Upper lobe of right lung (tissue), 1 donor: ENCODE measurements around the gene ESPN. TPM values are rescaled to one million over a fixed set of nuclear protein-coding genes. Genes with fewer than 3 reads are reported as not detected.

Experiments used
- ATAC-seq: fragments of 200-7000 bp; cut with Tn5 transposase; one replicate; pipeline ENCODE4 v1.9.1; 2020; ENCODE audit warnings: mild to moderate bottlenecking, moderate library complexity
- DNase-seq: peaks from one replicate; pipeline ENCODE4 v3.0.0-alpha.2; 2020
- H3K27ac ChIP-seq: fragments of 200-600 bp; one replicate; pipeline ENCODE4 v1.8.0; 2022
- H3K27me3 ChIP-seq: fragments of 200-600 bp; one replicate; pipeline ENCODE4 v1.8.0; 2022; ENCODE audit warnings: mild to moderate bottlenecking
- H3K36me3 ChIP-seq: fragments of 200-600 bp; one replicate; pipeline ENCODE4 v1.8.0; 2022
- H3K4me1 ChIP-seq: fragments of 200-600 bp; one replicate; pipeline ENCODE4 v1.8.0; 2022
- H3K4me3 ChIP-seq: fragments of 200-600 bp; one replicate; pipeline ENCODE4 v1.8.0; 2022; ENCODE audit warnings: mild to moderate bottlenecking
- H3K9me3 ChIP-seq: fragments of 200-600 bp; one replicate; pipeline ENCODE4 v1.8.0; 2022
- intact Hi-C: fragments of 100-400 bp; cut with DNase I; formaldehyde crosslinking; loops from one replicate; pipeline ENCODE4 v1.11.0; 2022
- total RNA-seq: library from RNA; stranded (reverse); fragmentation: NEBNext Ultra II Directional; extraction: Animal tissue kit (Norgen Biotek cat#: 25700); gene quantifications from one replicate; pipeline ENCODE4 v1.2.1, GENCODE V29; 2021
- TF ChIP-seq, protein P1 (sequence below): fragments of 200-600 bp; IDR thresholded peaks from one replicate; pipeline ENCODE4 v1.8.0; 2022; ENCODE audit warnings: antibody characterized with exemption
- donor health status: DM: no; HTN: yes; CAD: no; lungs with severe emphysema.

The ESPN gene
- total RNA-seq, 1 donor from 2014 or later = 4.3 TPM

DNA sequence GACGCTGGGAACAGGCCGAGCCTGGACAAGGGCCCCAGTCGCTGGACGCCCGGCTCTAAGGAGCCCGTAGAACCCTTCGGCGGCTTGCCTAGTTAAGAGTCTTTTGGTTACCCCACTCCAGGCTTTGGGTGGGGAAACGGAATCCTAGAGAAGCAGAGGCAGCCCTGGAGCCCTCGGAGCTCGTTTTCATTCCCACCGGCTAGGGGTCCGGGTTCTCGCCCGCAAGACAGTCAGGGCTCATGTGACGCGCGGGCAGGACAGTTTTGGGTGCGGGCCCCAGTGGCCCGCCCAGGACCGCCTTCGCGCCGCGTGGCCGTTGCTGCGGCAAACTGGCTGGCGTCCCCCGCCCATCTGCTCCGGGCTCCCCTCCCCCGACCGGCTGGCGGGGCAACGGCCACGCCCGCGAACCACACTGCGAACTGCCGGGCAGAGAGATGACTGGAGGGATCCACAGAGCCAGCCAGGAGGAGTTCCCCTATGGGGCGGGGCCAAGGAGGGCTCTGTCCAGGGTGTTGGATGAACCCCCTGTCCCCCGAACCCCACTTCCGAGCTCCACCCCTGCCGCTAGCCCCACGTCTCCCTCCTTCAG lies 4.0 kb upstream of the ESPN start:
- TF ChIP-seq, protein P1, sequence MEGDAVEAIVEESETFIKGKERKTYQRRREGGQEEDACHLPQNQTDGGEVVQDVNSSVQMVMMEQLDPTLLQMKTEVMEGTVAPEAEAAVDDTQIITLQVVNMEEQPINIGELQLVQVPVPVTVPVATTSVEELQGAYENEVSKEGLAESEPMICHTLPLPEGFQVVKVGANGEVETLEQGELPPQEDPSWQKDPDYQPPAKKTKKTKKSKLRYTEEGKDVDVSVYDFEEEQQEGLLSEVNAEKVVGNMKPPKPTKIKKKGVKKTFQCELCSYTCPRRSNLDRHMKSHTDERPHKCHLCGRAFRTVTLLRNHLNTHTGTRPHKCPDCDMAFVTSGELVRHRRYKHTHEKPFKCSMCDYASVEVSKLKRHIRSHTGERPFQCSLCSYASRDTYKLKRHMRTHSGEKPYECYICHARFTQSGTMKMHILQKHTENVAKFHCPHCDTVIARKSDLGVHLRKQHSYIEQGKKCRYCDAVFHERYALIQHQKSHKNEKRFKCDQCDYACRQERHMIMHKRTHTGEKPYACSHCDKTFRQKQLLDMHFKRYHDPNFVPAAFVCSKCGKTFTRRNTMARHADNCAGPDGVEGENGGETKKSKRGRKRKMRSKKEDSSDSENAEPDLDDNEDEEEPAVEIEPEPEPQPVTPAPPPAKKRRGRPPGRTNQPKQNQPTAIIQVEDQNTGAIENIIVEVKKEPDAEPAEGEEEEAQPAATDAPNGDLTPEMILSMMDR = no peak
- DNase-seq (no peak), ATAC-seq (no peak)
- Histone ChIP-seq H3K9me3 (no peaks in the 10 kb centered on the region), H3K27me3 (peaks cover 93% of the 10 kb centered on the region), H3K27ac (no peak overlapping the region), H3K4me3 (peak overlapping the region; percentile 40), H3K4me1 (peaks cover 34% of the 10 kb centered on the region), H3K36me3 (no peaks in the 10 kb centered on the region)
- intact Hi-C loops = no loop called here

DNA sequence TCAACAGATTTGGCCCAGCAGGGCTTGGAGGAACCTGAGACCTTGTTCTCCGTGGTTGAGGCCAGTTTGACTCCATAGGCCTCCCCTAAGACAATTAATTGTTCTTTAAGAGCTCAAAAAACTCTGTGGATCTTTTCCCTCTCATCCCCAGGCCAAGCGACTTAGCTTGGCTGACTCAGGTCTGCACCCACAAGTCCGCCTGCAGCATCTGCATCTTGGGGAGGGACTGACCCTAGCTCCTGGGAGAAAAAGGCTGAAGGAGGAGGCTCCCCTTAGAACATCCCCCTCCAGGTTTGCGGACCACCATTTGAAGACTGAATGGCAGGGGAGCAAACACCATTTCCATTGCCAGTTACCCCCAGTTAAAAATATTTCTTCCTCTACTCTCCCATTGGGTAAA lies 3.3 kb upstream of the ESPN start:
- Histone ChIP-seq H3K27ac (no peak overlapping the region), H3K27me3 (peaks cover 93% of the 10 kb centered on the region), H3K4me3 (no peak overlapping the region), H3K9me3 (no peaks in the 10 kb centered on the region), H3K4me1 (peaks cover 34% of the 10 kb centered on the region), H3K36me3 (no peaks in the 10 kb centered on the region)
- DNase-seq = no peak
- TF ChIP-seq, protein P1 = no peak
- intact Hi-C loops = no loop called here
- ATAC-seq = no peak

DNA sequence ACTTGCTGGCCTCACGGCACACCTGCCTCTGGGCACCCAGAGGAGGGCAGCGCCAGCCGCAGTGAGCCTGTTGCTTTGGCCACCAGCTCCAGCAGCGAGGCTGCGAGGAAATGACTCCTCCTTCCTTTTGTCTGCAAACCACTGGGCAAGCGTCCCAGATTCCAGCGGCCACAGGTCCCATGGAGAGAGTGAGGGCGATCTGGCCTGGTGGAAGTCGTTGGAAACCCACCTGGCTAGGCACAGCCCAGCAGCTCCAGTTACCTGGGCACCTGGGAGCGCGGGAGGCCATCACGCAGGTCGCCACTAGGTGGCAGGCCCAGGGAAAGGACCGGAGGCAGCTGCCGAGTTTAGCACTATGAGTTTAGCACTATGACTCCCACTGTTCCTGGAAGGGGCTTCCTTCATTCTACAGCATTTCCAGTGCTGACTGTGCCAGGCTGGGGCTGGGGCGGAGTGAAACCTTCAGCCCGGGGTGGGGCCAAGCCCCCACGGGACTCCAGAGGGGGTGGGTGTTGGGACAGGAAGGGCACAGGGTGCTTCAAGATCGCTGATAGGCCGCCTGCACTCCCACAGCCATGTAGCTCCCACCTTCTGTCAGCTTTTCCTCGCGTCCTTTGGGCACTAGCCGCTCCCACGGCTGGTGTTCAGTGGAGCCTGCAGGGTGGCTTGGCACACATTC lies 1.1 kb upstream of the ESPN start:
- intact Hi-C loops = no loop called here
- ATAC-seq (peak; percentile 69), DNase-seq (peak; percentile 84)
- peaks cover 93% of the 10 kb centered on the region for H3K27me3 ChIP-seq
- H3K4me1 ChIP-seq = peaks cover 34% of the 10 kb centered on the region
- TF ChIP-seq, protein P1 = peak; percentile 73
- H3K27ac ChIP-seq = no peak overlapping the region
- no peaks in the 10 kb centered on the region for H3K36me3 ChIP-seq
- H3K9me3 ChIP-seq = no peaks in the 10 kb centered on the region
- no peak overlapping the region for H3K4me3 ChIP-seq

DNA sequence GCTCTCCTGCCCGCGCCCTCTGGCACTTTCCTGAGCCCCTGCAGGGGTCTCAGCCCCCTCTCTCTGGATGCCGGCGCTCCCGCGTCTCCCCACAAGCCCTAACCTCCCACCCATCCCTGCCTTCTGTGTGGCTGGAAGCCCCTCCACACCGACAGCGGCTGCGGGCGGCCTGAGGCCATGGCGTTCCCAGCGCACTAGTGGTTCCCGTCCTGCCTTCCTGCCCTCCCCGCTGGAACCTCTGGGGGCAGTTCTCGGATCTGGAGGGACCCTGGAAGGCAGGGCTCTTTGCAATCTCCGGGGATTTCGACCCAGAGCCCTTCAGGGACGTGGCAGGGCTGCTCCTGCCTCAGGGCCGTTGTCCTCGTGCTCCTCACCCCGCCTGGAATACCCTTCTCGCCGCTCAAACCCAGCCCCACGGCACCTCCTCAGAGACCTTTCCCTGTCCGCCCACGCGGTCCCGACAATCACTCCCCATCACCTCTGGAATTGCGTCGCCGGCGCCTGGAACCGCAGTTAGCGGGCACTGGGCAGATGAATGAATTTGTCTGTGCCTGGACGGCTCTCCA lies 493 bp upstream of the ESPN start:
- TF ChIP-seq, protein P1 = no peak
- ATAC-seq (no peak), DNase-seq (no peak)
- intact Hi-C loops = no loop called here
- Histone ChIP-seq H3K9me3 (no peaks in the 10 kb centered on the region), H3K4me3 (no peak overlapping the region), H3K4me1 (peaks cover 33% of the 10 kb centered on the region), H3K27ac (no peak overlapping the region), H3K36me3 (no peaks in the 10 kb centered on the region), H3K27me3 (peaks cover 89% of the 10 kb centered on the region)

DNA sequence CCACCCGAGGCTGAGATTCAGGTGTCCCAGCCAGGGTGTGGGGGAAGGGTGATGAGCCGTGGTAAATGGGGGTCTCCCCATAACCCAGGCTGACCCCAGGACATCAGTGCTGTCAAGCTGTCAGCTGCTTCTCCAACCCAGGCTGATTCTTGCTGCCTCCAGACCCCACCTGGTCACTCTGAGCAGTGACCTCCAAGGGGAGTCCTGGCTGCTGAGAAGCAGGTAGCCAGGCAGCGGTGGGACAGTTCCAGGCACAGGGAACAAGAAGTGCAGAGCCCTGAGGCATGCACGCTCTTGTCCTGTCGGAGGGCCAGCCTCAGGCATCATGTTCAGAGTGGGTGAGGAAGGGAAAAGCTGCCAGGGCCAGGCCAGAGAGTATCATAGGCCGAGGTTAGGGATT lies 1.1 kb downstream of the ESPN start:
- H3K4me1 ChIP-seq = peaks cover 17% of the 10 kb centered on the region
- H3K27me3 ChIP-seq = peaks cover 79% of the 10 kb centered on the region
- H3K4me3 ChIP-seq = no peak overlapping the region

More for the DNA sequence above, 1.1 kb downstream of the ESPN start:
- H3K36me3 ChIP-seq = no peaks in the 10 kb centered on the region
- TF ChIP-seq, protein P1 = no peak
- DNase-seq (no peak), ATAC-seq (no peak)
- intact Hi-C loops = no loop called here
- H3K27ac ChIP-seq = no peak overlapping the region
- no peaks in the 10 kb centered on the region for H3K9me3 ChIP-seq
